ENCODE results near the gene CELF2.

Gene CELF2

DNA sequence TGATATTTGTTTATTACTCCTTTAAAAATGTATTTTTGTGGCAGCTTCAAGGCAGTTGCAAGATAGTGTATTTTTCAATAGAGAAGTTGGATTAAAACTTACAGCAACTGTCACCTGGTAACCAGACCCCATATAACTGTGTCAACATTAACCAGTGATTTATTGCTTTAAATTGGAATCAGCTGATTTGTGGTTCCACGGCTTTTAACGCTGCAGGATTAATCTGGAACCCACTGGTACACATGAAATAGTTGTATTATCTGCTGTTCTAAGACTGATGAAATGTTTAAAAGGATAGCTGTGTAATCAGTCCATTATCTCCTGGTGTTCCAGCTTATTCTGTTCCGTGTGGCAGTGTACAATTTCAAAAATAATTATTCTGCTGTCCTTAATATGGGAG is 180.2 kb downstream of the CELF2 start:
- TF ChIP-seq POLR2A (IDR thresholded peaks at IDR 0.05; ENCODE audit: low read depth, low read length) = no peak
- no peak for FAIRE-seq
- DNase-seq (ENCODE audit: insufficient read length, low spot score) = no peak

DNA sequence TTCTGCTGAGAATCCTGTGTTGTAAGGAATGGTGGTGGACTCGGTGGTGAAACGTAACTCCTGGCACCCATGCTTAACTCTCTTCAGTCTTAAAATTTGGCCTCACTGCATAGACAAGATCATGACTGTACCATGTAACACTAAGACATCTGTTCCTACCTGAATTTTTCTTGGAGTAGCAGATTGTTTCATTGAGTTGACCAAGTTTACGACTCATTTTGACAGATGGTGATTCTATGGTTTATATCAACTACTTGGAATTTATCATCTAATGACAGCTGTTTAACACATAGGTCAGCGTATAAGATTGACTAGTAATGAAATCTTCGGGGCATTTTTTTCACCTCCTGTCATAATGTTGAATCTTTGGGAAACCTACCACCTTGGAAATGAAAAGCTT is 184.2 kb downstream of the CELF2 start:
- no peak for TF ChIP-seq POLR2A (IDR thresholded peaks at IDR 0.05; ENCODE audit: low read depth, low read length)
- FAIRE-seq = no peak
- DNase-seq (ENCODE audit: insufficient read length, low spot score) = no peak

DNA sequence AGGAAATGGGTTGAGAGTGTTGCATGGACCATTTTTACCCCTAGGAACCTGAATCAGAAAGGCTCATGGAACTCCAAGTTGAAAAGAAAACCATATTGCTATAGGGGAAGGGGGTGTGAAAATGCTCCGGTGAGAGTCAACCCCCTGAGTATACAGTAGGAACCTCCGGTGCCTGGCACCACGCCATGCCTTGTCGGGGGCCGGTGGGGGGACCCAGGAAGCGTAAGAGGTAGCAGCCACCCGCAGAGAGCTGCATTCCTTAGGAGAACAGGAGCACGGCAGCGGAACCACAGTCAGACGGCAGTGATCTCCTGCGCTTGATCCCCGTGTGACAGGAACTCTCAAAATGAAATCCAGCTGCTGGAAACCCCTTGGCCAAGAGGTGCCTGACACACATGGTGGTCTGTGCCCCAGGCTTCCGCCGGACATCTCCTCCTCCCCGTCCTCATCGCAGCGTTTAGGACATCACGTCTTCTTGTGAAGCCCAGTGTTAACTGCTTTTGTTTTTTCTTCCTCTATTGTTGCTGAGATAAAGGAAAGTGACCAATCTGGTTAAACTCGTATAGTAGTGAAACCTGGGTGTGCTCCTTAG is 186.8 kb downstream of the CELF2 start:
- DNase-seq (ENCODE audit: insufficient read length, low spot score) = no peak
- TF ChIP-seq POLR2A (IDR thresholded peaks at IDR 0.05; ENCODE audit: low read depth, low read length) = no peak

DNA sequence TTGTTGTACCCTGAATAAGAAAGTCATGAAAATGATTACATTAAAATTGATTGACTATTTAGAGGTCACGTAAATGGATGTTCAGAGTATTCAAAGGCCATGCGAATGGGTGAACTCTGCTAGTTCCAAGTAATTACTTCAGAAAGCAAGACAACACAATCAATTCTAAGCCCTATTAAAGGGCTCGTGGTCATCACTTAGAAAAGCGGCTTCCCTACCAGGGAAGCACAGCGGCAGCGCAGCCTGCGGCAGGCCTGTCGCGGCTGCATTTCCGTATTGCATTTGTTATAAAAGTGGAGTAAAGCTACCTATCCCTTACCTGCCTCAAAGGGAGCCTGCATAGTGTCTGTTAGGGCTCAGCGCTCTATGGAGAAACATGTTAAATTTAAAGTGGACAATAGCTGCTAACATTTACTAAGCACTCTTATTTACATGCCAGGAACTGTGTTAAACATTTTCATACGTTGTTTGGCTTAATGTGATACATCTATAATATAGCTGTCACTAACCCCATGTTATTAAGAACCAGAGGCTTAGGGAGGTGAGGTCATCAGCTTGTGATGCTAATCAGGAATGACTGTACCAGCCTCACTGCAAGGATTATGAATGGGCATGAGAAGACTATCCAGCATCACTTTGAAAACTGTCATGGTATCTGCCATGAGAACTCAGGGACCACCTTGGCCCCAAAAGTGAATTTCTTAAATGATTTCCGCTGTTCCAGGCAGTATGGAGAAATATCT is 187.5 kb downstream of the CELF2 start:
- DNase-seq (ENCODE audit: insufficient read length, low spot score) (no peak), FAIRE-seq (no peak)
- no peak for TF ChIP-seq POLR2A (IDR thresholded peaks at IDR 0.05; ENCODE audit: low read depth, low read length)

More for the DNA sequence above, 186.8 kb downstream of the CELF2 start:
- no peak for FAIRE-seq

DNA sequence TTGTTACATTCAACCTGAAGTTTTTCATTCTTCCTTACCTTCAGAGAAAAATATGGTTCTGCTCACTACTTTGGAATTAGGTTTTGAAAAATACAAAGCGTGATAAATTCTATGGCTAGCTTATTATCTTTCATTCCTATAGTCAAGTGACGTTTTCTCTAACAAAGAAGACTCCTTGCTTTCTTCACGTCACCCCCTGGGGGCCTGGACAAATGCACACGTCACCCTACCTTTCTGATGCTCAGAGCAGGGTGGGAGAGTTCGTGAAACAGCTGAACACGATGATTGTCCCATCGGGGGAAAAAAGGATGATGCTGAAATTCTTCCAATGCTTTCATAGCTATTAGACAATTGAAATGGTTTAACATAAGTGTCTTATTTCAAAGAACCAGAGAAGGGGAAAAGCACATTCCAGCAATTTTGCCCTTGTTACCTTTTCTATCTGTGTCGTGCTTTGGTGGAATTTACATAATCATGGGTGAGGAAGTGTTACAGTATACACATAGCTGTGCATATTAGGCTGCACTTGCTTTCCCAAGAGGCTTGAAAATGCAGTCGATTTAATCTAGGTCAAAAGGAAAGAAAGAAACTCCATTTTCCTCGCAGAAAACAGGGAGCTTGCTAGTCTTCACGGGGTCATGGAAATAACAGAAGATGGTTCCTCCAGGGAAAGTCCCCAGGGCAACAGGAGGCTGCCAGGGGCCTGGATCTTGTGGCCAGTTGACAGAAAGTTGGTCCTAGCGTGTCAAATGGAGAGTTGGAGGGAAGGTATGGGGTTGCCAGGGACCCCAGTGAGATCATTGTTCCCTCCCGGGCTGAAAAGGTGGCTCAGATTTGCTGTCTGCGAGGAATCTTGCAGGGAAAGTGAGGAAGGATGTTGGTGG is 189.2 kb downstream of the CELF2 start:
- no peak for TF ChIP-seq POLR2A (IDR thresholded peaks at IDR 0.05; ENCODE audit: low read depth, low read length)
- DNase-seq (ENCODE audit: insufficient read length, low spot score) (no peak), FAIRE-seq (no peak)

DNA sequence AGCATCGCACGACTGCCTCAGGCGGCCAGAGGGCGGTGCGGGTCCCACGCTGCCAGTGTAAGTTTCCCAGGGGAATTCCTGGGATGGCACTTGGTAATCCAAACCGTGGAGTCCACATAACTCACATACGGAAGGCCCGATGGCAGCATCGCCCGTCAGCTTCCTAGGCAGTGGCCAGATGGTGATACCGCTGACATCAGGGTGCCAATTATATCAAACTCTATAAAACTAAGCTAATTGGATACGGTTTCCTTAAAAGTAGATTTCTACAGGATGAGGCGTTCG is 189.8 kb downstream of the CELF2 start:
- DNase-seq (ENCODE audit: insufficient read length, low spot score) (no peak), FAIRE-seq (no peak)
- no peak for TF ChIP-seq POLR2A (IDR thresholded peaks at IDR 0.05; ENCODE audit: low read depth, low read length)

DNA sequence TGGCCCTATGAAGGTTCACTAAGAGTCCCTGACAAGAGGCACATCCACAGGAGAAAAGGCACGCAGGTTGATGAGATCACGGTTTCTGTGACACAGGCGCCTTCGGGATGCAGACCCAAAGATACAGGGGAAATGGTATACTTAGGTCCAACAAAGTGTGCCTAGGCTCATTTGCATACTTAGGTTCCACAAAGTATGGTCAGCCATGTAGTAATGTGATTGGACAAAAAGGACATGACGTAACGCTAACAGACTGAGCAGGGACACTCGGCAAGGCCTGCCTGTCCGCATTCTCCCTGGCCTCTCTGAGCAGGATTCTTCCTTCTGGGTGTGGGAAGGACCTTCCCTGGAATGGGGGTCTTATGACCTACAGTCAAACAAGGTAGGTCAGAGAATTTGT is 190.6 kb downstream of the CELF2 start:
- DNase-seq (ENCODE audit: insufficient read length, low spot score) (no peak), FAIRE-seq (no peak)
- no peak for TF ChIP-seq POLR2A (IDR thresholded peaks at IDR 0.05; ENCODE audit: low read depth, low read length)

DNA sequence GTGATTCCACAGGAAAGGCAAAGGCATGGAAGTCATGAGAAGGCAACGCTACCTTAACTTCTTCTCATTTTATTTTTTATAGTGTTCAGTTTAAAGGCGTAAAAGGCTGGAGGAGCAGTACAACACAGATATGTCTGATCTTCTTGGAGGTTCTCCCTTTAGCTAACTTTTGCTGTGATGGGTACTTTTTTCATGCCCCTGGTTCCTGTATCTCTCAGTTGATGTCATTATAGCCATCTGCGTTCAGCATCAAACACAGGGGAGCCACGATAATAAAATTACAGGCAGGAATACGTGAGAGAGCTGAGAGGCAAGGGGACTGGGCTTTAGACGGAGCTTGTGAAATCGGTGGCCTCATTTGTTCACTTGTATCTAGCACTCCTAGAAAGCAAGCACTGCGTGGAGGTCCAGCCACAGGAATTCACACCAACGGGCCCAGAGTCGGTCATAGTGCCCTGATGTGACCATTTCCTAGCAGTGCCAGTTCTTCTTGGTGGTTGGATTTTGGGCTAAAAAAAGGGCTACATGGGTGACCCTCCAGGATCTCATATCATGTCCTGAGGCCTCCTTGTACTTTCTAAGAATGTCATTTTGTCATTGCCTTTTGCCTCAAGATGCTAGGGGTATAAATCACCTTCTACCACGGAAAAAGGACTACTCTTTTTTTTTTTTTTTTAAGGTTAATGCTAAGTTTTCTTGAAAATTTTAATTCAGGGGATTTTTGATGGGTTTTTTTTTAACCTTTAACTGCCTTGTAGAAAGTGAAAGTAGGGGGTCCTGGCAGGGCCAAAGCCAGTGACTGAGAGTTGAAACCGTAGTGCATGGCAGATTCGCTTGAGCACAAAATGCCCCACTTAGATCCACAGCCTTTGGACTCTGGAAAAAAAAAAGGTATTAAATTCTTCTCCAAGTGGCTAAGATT is 191.5 kb downstream of the CELF2 start:
- TF ChIP-seq POLR2A (IDR thresholded peaks at IDR 0.05; ENCODE audit: low read depth, low read length) = no peak
- DNase-seq (ENCODE audit: insufficient read length, low spot score) (no peak), FAIRE-seq (no peak)

DNA sequence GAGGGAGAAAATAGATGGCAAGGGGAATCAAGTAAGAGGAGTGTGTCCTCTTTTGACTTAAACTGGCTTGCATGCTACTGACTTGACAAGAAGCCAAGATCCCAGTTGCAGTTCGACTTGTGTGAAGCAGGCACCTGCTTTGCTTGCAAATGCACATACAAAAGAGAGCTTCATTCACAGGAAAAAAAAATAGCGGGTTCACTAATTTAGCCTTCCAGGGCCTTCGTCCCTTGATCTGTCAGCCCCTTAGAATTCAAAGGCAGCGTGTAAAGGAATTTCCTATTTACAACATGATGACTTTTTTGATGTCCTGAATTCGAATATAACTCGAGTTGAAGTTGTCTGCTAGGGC is 192.1 kb downstream of the CELF2 start:
- DNase-seq (ENCODE audit: insufficient read length, low spot score) = no peak
- no peak for TF ChIP-seq POLR2A (IDR thresholded peaks at IDR 0.05; ENCODE audit: low read depth, low read length)
- no peak for FAIRE-seq

DNA sequence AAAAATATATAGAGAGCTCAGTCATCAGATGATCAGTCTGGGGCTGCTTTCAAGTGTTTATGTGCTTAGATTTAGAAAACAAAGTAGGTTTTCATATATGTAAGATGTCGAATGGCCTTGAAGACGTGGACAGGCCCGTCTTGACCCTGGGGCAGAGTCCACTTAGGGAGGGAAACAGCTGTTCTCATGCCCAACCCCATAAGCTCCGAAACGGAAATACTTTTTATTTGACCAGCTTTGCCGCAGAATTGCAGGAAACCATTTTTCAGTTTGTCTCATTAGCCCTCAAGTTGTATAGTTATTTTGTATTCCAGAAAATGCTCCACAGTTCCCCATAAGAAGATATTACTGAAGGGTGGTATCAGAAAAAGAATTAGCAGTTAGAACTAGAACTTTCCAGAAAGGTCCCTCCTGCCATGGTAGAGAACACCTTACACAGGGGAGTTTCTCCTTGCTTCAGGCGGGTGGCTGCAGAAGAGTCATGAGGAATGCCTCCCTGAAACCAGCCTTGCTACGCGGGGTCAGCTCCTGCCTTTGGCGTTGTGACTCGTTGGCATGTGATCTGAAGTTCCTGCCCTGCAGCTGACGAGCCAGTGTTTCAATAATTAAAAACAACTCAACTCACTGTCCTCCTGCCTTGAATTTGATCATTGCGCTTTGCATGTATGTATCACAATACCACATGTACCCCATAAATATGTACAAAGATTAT is 192.7 kb downstream of the CELF2 start:
- FAIRE-seq (no peak), DNase-seq (ENCODE audit: insufficient read length, low spot score) (no peak)
- TF ChIP-seq POLR2A (IDR thresholded peaks at IDR 0.05; ENCODE audit: low read depth, low read length) = no peak

DNA sequence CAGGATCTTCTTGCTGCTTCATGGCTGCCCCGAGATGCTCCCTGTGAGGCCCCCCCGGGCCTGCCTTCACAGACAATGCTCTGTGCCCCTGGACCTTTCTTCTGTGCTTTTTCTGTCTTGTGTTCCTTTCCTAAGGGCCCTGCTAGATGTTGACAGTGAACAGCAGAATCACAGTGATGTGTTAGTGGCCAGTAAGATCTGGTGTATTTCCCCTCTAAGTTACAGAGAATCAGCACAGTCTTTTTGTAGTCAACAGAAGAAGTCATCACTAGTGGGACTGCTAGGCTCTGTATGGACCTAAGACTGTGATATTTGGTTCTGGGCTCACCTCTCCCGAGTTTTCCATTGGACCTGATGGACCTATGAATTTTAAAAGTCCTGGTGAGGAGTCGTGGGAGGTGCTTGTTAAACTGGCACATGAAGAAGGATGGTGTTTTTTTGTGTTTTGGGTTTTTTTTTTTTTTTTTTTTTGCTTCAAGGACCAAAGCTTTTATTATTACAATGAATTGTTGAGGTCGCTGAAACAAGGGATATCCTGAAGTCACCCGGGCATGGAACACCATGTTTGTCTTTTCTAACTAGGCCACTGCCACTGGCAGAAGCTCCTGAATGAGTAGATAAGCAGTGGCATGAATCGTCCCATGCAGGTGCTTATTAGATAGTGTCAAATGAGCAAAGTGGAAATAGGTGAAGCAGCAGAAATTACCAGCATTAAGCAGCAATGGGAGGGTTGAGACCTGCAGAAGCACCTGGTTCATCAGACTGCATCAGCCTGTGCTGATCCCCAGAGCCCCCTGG is 194.8 kb downstream of the CELF2 start:
- FAIRE-seq (no peak), DNase-seq (ENCODE audit: insufficient read length, low spot score) (no peak)
- no peak for TF ChIP-seq POLR2A (IDR thresholded peaks at IDR 0.05; ENCODE audit: low read depth, low read length)

DNA sequence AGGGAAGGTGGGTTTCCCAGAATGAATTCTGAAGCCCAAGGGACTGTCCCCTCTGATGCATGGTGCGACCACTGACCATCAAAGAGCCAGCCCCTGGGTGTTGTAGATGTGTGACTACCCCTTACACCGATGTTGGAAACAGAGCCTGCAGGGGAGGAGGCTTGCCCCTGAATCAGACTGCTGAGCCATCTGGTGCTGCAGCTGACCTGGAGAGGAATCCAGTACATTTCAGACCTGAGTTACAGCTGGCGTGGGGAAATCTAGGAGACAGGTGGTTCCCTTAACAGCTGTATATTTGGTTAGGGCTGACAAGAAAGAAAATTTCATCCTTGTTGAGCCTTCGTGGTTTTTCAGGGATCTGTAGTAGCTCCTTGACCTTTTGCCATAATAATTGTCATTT is 195.5 kb downstream of the CELF2 start:
- FAIRE-seq (no peak), DNase-seq (ENCODE audit: insufficient read length, low spot score) (no peak)
- TF ChIP-seq POLR2A (IDR thresholded peaks at IDR 0.05; ENCODE audit: low read depth, low read length) = no peak

Measured in H54 (cell line).